Nephron (organoid): ENCODE measurements around the gene TRIM62.

ENCODE experiments used
- H3K27ac Mint-ChIP-seq, 3 experiments: 2 replicates each; pipeline ENCODE4 v1.8.0; 2020; ENCODE audit warnings: mixed read lengths in 3 of 3, mild to moderate bottlenecking in 2 of 3, moderate library complexity in 1 of 3
- H3K27me3 Mint-ChIP-seq: 2 replicates; pipeline ENCODE4 v1.8.0; 2021; ENCODE audit warnings: low read depth, mild to moderate bottlenecking, moderate library complexity, mixed read lengths
- H3K36me3 Mint-ChIP-seq: 2 replicates; pipeline ENCODE4 v1.8.0; 2020; ENCODE audit warnings: low read depth, mixed read lengths
- H3K4me1 Mint-ChIP-seq: 2 replicates; pipeline ENCODE4 v1.8.0; 2020; ENCODE audit warnings: mixed read lengths
- H3K4me3 Mint-ChIP-seq, 3 experiments: 2 replicates each; pipeline ENCODE4 v1.8.0; 2020; ENCODE audit warnings: mild to moderate bottlenecking in 3 of 3, mixed read lengths in 3 of 3, moderate library complexity in 2 of 3
- H3K9me3 Mint-ChIP-seq: 2 replicates; pipeline ENCODE4 v1.8.0; 2020; ENCODE audit warnings: mixed read lengths
- TF ChIP-seq, protein P1 (sequence below), 3 experiments: fragments of 200-600 bp; sonication (generic); IDR thresholded peaks; one replicate each; pipeline ENCODE4 v1.5.0; 2021; ENCODE audit warnings: antibody characterized with exemption in 3 of 3; ENCODE audit not compliant: unreplicated experiment in 3 of 3

The TRIM62 gene

DNA sequence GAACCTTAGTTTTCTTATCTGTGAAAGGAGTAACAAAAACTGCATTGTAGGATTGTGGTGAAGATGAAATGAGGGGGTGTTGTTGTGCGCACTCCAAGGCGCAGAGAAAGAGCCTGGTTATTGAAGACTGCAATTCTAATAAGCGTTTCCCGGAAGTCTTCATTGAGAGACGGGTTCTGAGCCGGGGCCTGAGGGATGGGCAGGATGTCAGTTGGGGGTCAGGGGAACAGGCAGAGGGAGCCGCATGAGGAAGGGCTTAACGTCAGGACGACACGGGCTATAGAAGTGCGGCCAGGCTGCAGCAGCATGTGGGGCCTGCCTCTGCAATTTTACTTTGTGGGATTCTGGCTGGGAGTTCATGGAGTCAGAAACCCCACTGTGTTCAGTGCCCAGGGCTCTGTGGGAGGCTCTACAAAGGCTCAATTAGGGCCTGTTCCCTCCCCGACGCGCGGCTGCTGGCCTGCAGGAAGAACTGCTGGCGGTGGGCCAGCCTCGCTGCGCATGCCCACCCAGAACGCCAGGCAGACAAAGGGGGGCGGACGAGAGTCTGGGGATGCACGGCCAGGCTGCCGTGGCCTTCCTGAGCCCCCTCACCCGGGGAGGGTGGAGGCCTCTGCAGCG lies 20.7 kb downstream of the TRIM62 start:
- TF ChIP-seq, protein P1, sequence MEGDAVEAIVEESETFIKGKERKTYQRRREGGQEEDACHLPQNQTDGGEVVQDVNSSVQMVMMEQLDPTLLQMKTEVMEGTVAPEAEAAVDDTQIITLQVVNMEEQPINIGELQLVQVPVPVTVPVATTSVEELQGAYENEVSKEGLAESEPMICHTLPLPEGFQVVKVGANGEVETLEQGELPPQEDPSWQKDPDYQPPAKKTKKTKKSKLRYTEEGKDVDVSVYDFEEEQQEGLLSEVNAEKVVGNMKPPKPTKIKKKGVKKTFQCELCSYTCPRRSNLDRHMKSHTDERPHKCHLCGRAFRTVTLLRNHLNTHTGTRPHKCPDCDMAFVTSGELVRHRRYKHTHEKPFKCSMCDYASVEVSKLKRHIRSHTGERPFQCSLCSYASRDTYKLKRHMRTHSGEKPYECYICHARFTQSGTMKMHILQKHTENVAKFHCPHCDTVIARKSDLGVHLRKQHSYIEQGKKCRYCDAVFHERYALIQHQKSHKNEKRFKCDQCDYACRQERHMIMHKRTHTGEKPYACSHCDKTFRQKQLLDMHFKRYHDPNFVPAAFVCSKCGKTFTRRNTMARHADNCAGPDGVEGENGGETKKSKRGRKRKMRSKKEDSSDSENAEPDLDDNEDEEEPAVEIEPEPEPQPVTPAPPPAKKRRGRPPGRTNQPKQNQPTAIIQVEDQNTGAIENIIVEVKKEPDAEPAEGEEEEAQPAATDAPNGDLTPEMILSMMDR (IDR thresholded peaks at IDR 0.05; ENCODE audit: unreplicated experiment in 3 of 3) = no peak
- Mint-ChIP-seq H3K4me1 (peaks cover 62% of the 10 kb centered on the region), H3K4me3 (peak overlapping the region; percentile 0 to 39 (median 31)), H3K9me3 (no peaks in the 10 kb centered on the region), H3K36me3 (peaks cover 24% of the 10 kb centered on the region), H3K27ac (peak overlapping the region; percentile 97 to 99 (median 98)), H3K27me3 (no peaks in the 10 kb centered on the region)

DNA sequence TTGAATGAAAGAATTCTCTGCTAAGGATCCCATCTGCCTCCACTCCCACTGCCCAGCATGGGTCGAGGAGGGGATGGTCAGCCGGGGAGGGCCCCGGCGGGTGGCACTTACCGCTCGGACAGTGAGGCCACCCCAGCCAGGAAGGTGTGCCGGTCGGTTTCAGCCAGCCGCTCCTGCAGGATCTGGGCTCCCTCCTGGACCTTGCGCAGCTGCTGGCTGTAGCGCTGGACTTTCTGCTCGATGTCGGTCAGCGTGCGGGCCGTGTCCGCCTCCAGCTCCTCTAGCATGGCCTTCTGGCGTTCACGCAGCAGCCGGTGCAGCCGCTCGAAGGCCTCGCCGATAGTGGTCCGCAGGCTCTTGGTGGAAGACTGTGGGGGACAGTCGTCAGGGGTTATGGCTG lies 22.3 kb downstream of the TRIM62 start:
- Mint-ChIP-seq H3K27me3 (no peaks in the 10 kb centered on the region), H3K4me3 (no peak overlapping the region), H3K4me1 (peaks cover 63% of the 10 kb centered on the region), H3K36me3 (peaks cover 28% of the 10 kb centered on the region), H3K27ac (peak overlapping the region; percentile 97 to 99 (median 98)), H3K9me3 (no peaks in the 10 kb centered on the region)
- TF ChIP-seq, protein P1 (IDR thresholded peaks at IDR 0.05; ENCODE audit: unreplicated experiment in 3 of 3) = no peak

DNA sequence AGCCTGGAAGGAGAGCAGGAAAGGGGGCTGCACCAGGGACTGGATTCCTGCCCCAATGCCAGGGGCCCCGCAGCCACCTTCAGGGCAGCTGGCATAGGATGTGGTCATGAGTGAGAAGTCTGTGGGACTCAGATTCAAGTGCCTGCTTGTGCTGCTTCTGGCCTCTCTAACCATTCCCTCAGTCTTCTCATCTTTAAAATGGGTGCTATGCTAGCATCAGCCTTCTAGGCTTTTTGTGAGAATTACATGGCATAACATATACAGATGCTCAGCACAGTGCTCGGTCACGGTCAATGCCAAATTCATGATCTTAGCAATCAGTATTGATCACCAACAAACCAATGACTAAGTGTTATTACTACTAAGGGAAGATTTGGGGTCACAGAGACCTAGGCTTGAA lies 23.5 kb downstream of the TRIM62 start:
- H3K27me3 Mint-ChIP-seq = no peaks in the 10 kb centered on the region
- no peaks in the 10 kb centered on the region for H3K9me3 Mint-ChIP-seq
- H3K36me3 Mint-ChIP-seq = peaks cover 33% of the 10 kb centered on the region
- peaks cover 59% of the 10 kb centered on the region for H3K4me1 Mint-ChIP-seq
- H3K4me3 Mint-ChIP-seq = no peak overlapping the region
- H3K27ac Mint-ChIP-seq = peak overlapping the region in 1 of 3 experiments; percentile 45
- TF ChIP-seq, protein P1 (IDR thresholded peaks at IDR 0.05; ENCODE audit: unreplicated experiment in 3 of 3) = no peak

DNA sequence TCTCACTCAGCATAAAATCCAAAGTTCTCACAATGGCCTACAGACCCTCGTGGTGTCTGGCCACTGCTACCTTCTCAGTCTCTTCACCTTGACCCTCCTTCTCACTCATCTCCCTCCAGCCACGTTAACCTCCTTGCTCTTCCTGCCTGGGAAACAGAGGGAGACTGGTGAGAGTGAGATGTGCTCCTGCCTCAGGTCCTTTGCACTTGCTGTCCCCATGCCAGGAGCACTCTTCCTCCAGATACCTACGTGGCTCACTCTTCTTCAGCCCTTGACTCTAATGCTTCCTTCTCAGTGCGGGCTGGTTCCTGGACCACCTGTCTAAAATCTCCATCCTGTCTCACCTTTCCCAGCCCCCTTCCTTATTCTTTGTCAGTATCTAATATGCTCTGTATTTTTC lies 24.7 kb downstream of the TRIM62 start:
- Mint-ChIP-seq H3K36me3 (peaks cover 33% of the 10 kb centered on the region), H3K27me3 (no peaks in the 10 kb centered on the region), H3K4me3 (no peak overlapping the region), H3K4me1 (peaks cover 58% of the 10 kb centered on the region), H3K9me3 (no peaks in the 10 kb centered on the region), H3K27ac (peak overlapping the region in 2 of 3 experiments; percentile 30 to 70)
- TF ChIP-seq, protein P1 (IDR thresholded peaks at IDR 0.05; ENCODE audit: unreplicated experiment in 3 of 3) = no peak

DNA sequence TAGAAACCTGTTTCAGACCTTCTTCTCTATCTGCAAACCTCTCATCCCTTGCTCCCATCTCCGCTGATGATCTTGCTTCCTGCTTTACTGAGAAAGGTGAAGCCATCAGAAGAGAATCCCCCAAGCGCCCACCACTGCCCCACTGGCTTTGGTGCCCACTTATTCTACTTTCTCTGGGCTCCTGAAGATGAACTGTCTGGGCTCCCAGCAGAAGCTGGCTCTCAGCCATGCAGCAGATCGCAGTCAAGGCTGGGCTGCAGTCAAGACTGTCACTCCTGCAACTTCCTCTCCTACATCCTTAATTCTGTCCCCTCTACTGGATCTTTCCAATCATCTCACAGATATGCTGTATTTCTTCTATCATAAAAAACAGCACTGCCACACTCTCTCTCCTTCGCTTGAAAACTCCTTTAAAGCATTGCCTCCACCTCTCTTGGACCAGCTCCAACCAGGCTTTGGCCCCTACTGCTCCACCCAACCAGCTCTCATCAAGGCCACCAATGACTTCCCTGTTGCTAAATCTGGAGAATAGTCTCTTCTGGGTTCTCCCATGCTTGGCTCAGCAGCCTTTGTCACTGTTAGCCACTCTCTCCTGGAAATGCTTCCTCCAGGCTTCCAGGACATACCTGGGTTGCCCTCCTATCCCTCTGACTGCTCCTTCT lies 25.8 kb downstream of the TRIM62 start:
- peaks cover 33% of the 10 kb centered on the region for H3K36me3 Mint-ChIP-seq
- H3K4me1 Mint-ChIP-seq = peaks cover 57% of the 10 kb centered on the region
- H3K4me3 Mint-ChIP-seq = no peak overlapping the region
- H3K9me3 Mint-ChIP-seq = no peaks in the 10 kb centered on the region
- H3K27me3 Mint-ChIP-seq = no peaks in the 10 kb centered on the region
- peak overlapping the region; percentile 65 to 75 (median 70) for H3K27ac Mint-ChIP-seq
- TF ChIP-seq, protein P1 (IDR thresholded peaks at IDR 0.05; ENCODE audit: unreplicated experiment in 3 of 3) = no peak

DNA sequence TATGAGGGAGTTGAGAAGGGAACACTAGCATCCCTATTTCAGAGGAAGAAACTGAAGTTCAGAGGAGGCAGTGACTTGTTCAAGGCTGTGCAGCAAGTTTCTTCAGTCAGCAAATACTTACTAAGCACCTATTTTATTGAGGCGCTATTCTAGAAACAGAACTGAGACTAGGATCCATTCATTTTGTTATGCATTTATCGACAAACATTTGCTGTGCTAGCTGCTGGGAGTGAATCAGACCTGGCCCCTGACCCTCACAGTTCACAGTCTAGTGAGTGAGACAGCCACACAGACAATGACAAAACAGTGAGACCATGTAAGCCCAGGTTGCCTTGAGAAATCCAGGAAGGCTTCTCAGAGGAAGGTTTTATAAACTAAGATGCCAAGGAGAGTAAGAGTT lies 28.2 kb downstream of the TRIM62 start:
- Mint-ChIP-seq H3K4me3 (no peak overlapping the region), H3K27ac (peak overlapping the region; percentile 42 to 82 (median 67)), H3K9me3 (no peaks in the 10 kb centered on the region), H3K27me3 (no peaks in the 10 kb centered on the region), H3K36me3 (peaks cover 37% of the 10 kb centered on the region), H3K4me1 (peaks cover 53% of the 10 kb centered on the region)
- TF ChIP-seq, protein P1 (IDR thresholded peaks at IDR 0.05; ENCODE audit: unreplicated experiment in 3 of 3) = no peak
